ENCODE measurements around the gene LIMK2.

GRCh38 chr22:31302537-31302936 lies 90.4 kb downstream of the LIMK2 start:
- TF ChIP-seq FOXK2 (IDR thresholded peaks at IDR 0.05) (no peak), CTBP1 (IDR thresholded peaks at IDR 0.05; ENCODE audit: borderline replicate concordance) (no peak), ARNT (IDR thresholded peaks at IDR 0.05) (no peak), L3MBTL2 (conservative IDR thresholded peaks at IDR 0.05) (no peak), SP1 (IDR thresholded peaks at IDR 0.05) (no peak), FOXM1 (IDR thresholded peaks at IDR 0.05; ENCODE audit: borderline replicate concordance) (no peak), HDGF (IDR thresholded peaks at IDR 0.05; ENCODE audit: borderline replicate concordance) (no peak), SUZ12 (IDR thresholded peaks at IDR 0.05) (no peak)
